ENCODE results near the gene DPH7. TPM values are rescaled to one million over a fixed set of nuclear protein-coding genes. Genes with fewer than 3 reads are reported as not detected.

DPH7 gene
- total RNA-seq, 1 donor from 2014 or later, result 32.2 TPM

- H3K27ac Mint-ChIP-seq (ENCODE audit: unreplicated experiment), result peak within 1 kb of the TSS; percentile 61
- H3K4me3 Mint-ChIP-seq (ENCODE audit: unreplicated experiment), result peak within 1 kb of the TSS; percentile 95
- H3K36me3 Mint-ChIP-seq (ENCODE audit: low read depth, unreplicated experiment), result peaks cover 19% of the 10 kb centered on the region
- H3K9me3 Mint-ChIP-seq (ENCODE audit: unreplicated experiment), result no peaks in the 10 kb centered on the region
- DNase-seq (ENCODE audit: low spot score), result peak; percentile 94
- no peaks in the 10 kb centered on the region for H3K4me1 Mint-ChIP-seq (ENCODE audit: unreplicated experiment)
- peaks cover 14% of the 10 kb centered on the region for H3K27me3 Mint-ChIP-seq (ENCODE audit: unreplicated experiment)
- no peak for TF ChIP-seq CTCF (IDR thresholded peaks at IDR 0.05; ENCODE audit: unreplicated experiment)
These were observed 12.0 kb upstream of the DPH7 start, which contains the start of gene ZMYND19 for GRCh38 chr9:137590469-137591383. ZMYND19 (minus strand) TSS chr9:137590512; CDS start chr9:137590263, 249 bp downstream.

- no peak for DNase-seq (ENCODE audit: low spot score)
- no peaks in the 10 kb centered on the region for H3K9me3 Mint-ChIP-seq (ENCODE audit: unreplicated experiment)
- peaks cover 14% of the 10 kb centered on the region for H3K27me3 Mint-ChIP-seq (ENCODE audit: unreplicated experiment)
- no peak overlapping the region for H3K4me3 Mint-ChIP-seq (ENCODE audit: unreplicated experiment)
- no peaks in the 10 kb centered on the region for H3K4me1 Mint-ChIP-seq (ENCODE audit: unreplicated experiment)
- H3K36me3 Mint-ChIP-seq (ENCODE audit: low read depth, unreplicated experiment), result peaks cover 19% of the 10 kb centered on the region
- H3K27ac Mint-ChIP-seq (ENCODE audit: unreplicated experiment), result no peak overlapping the region
- no peak for TF ChIP-seq CTCF (IDR thresholded peaks at IDR 0.05; ENCODE audit: unreplicated experiment)
These were observed 11.4 kb upstream of the DPH7 start for GRCh38 chr9:137590123-137590468.

- Mint-ChIP-seq H3K4me1 (ENCODE audit: unreplicated experiment) (no peaks in the 10 kb centered on the region), H3K27me3 (ENCODE audit: unreplicated experiment) (peaks cover 14% of the 10 kb centered on the region), H3K4me3 (ENCODE audit: unreplicated experiment) (peak overlapping the region; percentile 90), H3K27ac (ENCODE audit: unreplicated experiment) (no peak overlapping the region), H3K9me3 (ENCODE audit: unreplicated experiment) (no peaks in the 10 kb centered on the region), H3K36me3 (ENCODE audit: low read depth, unreplicated experiment) (peaks cover 19% of the 10 kb centered on the region)
- DNase-seq (ENCODE audit: low spot score), result no peak
- no peak for TF ChIP-seq CTCF (IDR thresholded peaks at IDR 0.05; ENCODE audit: unreplicated experiment)
These were observed 10.9 kb upstream of the DPH7 start for GRCh38 chr9:137589441-137590122.

- no peaks in the 10 kb centered on the region for H3K4me1 Mint-ChIP-seq (ENCODE audit: unreplicated experiment)
- no peak for DNase-seq (ENCODE audit: low spot score)
- peaks cover 14% of the 10 kb centered on the region for H3K27me3 Mint-ChIP-seq (ENCODE audit: unreplicated experiment)
- peak overlapping the region; percentile 90 for H3K4me3 Mint-ChIP-seq (ENCODE audit: unreplicated experiment)
- no peaks in the 10 kb centered on the region for H3K9me3 Mint-ChIP-seq (ENCODE audit: unreplicated experiment)
- TF ChIP-seq CTCF (IDR thresholded peaks at IDR 0.05; ENCODE audit: unreplicated experiment), result no peak
- H3K36me3 Mint-ChIP-seq (ENCODE audit: low read depth, unreplicated experiment), result peaks cover 19% of the 10 kb centered on the region
- H3K27ac Mint-ChIP-seq (ENCODE audit: unreplicated experiment), result no peak overlapping the region
These were observed 10.2 kb upstream of the DPH7 start for GRCh38 chr9:137588891-137589290.

GRCh38 chr9:137588311-137588710, 9.6 kb upstream of the DPH7 start:
- peaks cover 14% of the 10 kb centered on the region for H3K27me3 Mint-ChIP-seq (ENCODE audit: unreplicated experiment)
- peaks cover 19% of the 10 kb centered on the region for H3K36me3 Mint-ChIP-seq (ENCODE audit: low read depth, unreplicated experiment)
- no peak for TF ChIP-seq CTCF (IDR thresholded peaks at IDR 0.05; ENCODE audit: unreplicated experiment)

More at GRCh38 chr9:137588311-137588710, 9.6 kb upstream of the DPH7 start:
- Mint-ChIP-seq H3K27ac (ENCODE audit: unreplicated experiment) (no peak overlapping the region), H3K4me3 (ENCODE audit: unreplicated experiment) (peak overlapping the region; percentile 85), H3K4me1 (ENCODE audit: unreplicated experiment) (no peaks in the 10 kb centered on the region), H3K9me3 (ENCODE audit: unreplicated experiment) (no peaks in the 10 kb centered on the region)
- no peak for DNase-seq (ENCODE audit: low spot score)
